H1 (cell line): Measurements from ENCODE around the gene C22orf39. TPM values are rescaled to one million over a fixed set of nuclear protein-coding genes. Genes with fewer than 3 reads are reported as not detected.

Source experiments
- CTCF ChIA-PET: fragments of 300-600 bp; sonication (Branson Sonifier 250); formaldehyde crosslinking; loops from one replicate; lab custom pipeline; 2021; ENCODE audit not compliant: partially characterized antibody; lab: Charles Lee
- POLR2A ChIA-PET: fragments of 300-600 bp; sonication (Branson Sonifier 250); formaldehyde crosslinking; loops from one replicate; lab custom pipeline; 2021; ENCODE audit warnings: inconsistent platforms; ENCODE audit not compliant: partially characterized antibody; lab: Charles Lee
- DNase-seq, 2 experiments: peaks; one replicate each; pipeline versions ENCODE4 v3.0.0 to v3.0.0-alpha.2; 2010 to 2022; ENCODE audit warnings: low spot score in 2 of 2, low read depth in 1 of 2, mixed read lengths in 1 of 2
- FAIRE-seq: peaks from 2 replicates; lab custom pipeline; 2011; peaks lifted over from hg19 to GRCh38; lab: Jason Lieb, UNC
- H2AFZ ChIP-seq: 2 replicates; pipeline ENCODE4 v1.8.1; 2012; ENCODE audit warnings: low read length, inconsistent platforms
- H2AK5ac ChIP-seq: 2 replicates; pipeline ENCODE4 v1.6.1; 2013; ENCODE audit warnings: low read depth, low read length
- H2BK120ac ChIP-seq: replicated peaks from 2 replicates; pipeline ENCODE3; 2013; ENCODE audit warnings: low read depth, low read length, inconsistent platforms
- H2BK12ac ChIP-seq: 2 replicates; pipeline ENCODE4 v1.6.1; 2013; ENCODE audit warnings: low read depth, low read length
- H2BK15ac ChIP-seq: 2 replicates; pipeline ENCODE4 v1.6.1; 2013; ENCODE audit warnings: low read length
- H2BK20ac ChIP-seq: 2 replicates; pipeline ENCODE4 v1.6.1; 2013; ENCODE audit warnings: low read length
- H2BK5ac ChIP-seq: 2 replicates; pipeline ENCODE4 v1.6.1; 2013; ENCODE audit warnings: low read depth, low read length
- H3K14ac ChIP-seq: 2 replicates; pipeline ENCODE4 v1.6.1; 2013; ENCODE audit warnings: inconsistent platforms; ENCODE audit not compliant: insufficient read length
- H3K18ac ChIP-seq: 2 replicates; pipeline ENCODE4 v1.6.1; 2013; ENCODE audit warnings: low read length; ENCODE audit errors: extremely low read depth
- H3K23ac ChIP-seq: 2 replicates; pipeline ENCODE4 v1.6.1; 2013; ENCODE audit warnings: inconsistent platforms; ENCODE audit not compliant: insufficient read length
- H3K23me2 ChIP-seq: 2 replicates; pipeline ENCODE4 v1.6.1; 2013; ENCODE audit warnings: low read depth, low read length
- H3K27ac ChIP-seq: 2 replicates; pipeline ENCODE4 v1.6.1; 2011; ENCODE audit warnings: low read depth, low read length, inconsistent platforms
- H3K27me3 ChIP-seq, 4 experiments: replicated peaks in 1 of 4; 1 replicate in 1 of 4; 2 replicates in 3 of 4; pipeline versions ENCODE4 v1.6.1 to v1.8.1; 2011 to 2013; ENCODE audit warnings: low read length in 3 of 4, mild to moderate bottlenecking in 3 of 4, inconsistent platforms in 2 of 4, mixed read lengths in 2 of 4, moderate library complexity in 1 of 4; ENCODE audit not compliant: control insufficient read depth in 3 of 4, insufficient read depth in 3 of 4; ENCODE audit errors: extremely low read depth in 1 of 4
- H3K36me3 ChIP-seq, 4 experiments: 2 replicates each; pipeline versions ENCODE4 v1.6.1 to v1.8.1; 2011 to 2013; ENCODE audit warnings: mild to moderate bottlenecking in 4 of 4, low read length in 3 of 4, moderate library complexity in 2 of 4, control low read depth in 1 of 4, inconsistent platforms in 1 of 4; ENCODE audit not compliant: insufficient read depth in 4 of 4, control insufficient read depth in 2 of 4
- H3K4ac ChIP-seq: replicated peaks from 2 replicates; pipeline ENCODE3; 2013; ENCODE audit warnings: low read length, low read depth, mixed read lengths, inconsistent platforms; ENCODE audit not compliant: insufficient read length
- H3K4me1 ChIP-seq, 4 experiments: replicated peaks in 1 of 4; 1 replicate in 1 of 4; 2 replicates in 3 of 4; pipeline versions ENCODE4 v1.6.1 to v1.8.1; 2011 to 2013; ENCODE audit warnings: low read length in 3 of 4, inconsistent platforms in 2 of 4, mixed read lengths in 1 of 4; ENCODE audit not compliant: insufficient read depth in 4 of 4, control insufficient read depth in 3 of 4
- H3K4me2 ChIP-seq, 2 experiments: 2 replicates each; pipeline versions ENCODE4 v1.6.1 to v1.8.1; 2011 to 2013; ENCODE audit warnings: low read depth in 2 of 2, low read length in 2 of 2, control low read depth in 1 of 2, inconsistent platforms in 1 of 2, mild to moderate bottlenecking in 1 of 2; ENCODE audit not compliant: insufficient read depth in 1 of 2
- H3K4me3 ChIP-seq, 4 experiments: fragments of 200-600, 300-600 bp in 1 of 4; sonication (generic), shearing (Covaris generic), sonication (Bioruptor Twin) in 1 of 4; 2 replicates each; pipeline versions ENCODE4 v1.5.1 to v1.8.1; 2011 to 2016; ENCODE audit warnings: low read length in 4 of 4, low read depth in 3 of 4, control low read depth in 2 of 4, inconsistent platforms in 2 of 4, mild to moderate bottlenecking in 2 of 4, mixed read lengths in 1 of 4, moderate library complexity in 1 of 4; ENCODE audit not compliant: insufficient read depth in 2 of 4; ENCODE audit errors: extremely low read depth in 1 of 4
- H3K56ac ChIP-seq: replicated peaks from 2 replicates; pipeline ENCODE3; 2013; ENCODE audit warnings: low read depth, mild to moderate bottlenecking, mixed read lengths, low read length, inconsistent platforms; ENCODE audit not compliant: insufficient read length
- H3K79me1 ChIP-seq: 2 replicates; pipeline ENCODE4 v1.6.1; 2013; ENCODE audit warnings: low read depth, low read length, control low read depth
- H3K79me2 ChIP-seq, 2 experiments: 2 replicates each; pipeline versions ENCODE4 v1.6.1 to v1.8.1; 2012 to 2013; ENCODE audit warnings: low read length in 2 of 2, mild to moderate bottlenecking in 2 of 2, inconsistent platforms in 1 of 2; ENCODE audit not compliant: insufficient read depth in 2 of 2, control insufficient read depth in 1 of 2
- H3K9ac ChIP-seq, 4 experiments: replicated peaks in 1 of 4; 1 replicate in 1 of 4; 2 replicates in 3 of 4; pipeline versions ENCODE4 v1.6.1 to v1.8.1; 2011 to 2013; ENCODE audit warnings: low read depth in 3 of 4, low read length in 3 of 4, control low read depth in 2 of 4, mild to moderate bottlenecking in 2 of 4, moderate library complexity in 2 of 4, inconsistent platforms in 1 of 4; ENCODE audit errors: extremely low read depth in 1 of 4
- H3K9me3 ChIP-seq, 2 experiments: 2 replicates each; pipeline versions ENCODE4 v1.6.1 to v1.8.1; 2012 to 2013; ENCODE audit warnings: mild to moderate bottlenecking in 2 of 2, moderate library complexity in 2 of 2, control low read depth in 1 of 2, inconsistent platforms in 1 of 2, low read depth in 1 of 2, low read length in 1 of 2, mixed read lengths in 1 of 2; ENCODE audit not compliant: insufficient read depth in 2 of 2
- H4K20me1 ChIP-seq, 2 experiments: replicated peaks in 1 of 2; 2 replicates each; pipeline versions ENCODE3 to v1.8.1; 2011 to 2013; ENCODE audit warnings: inconsistent platforms in 2 of 2, low read length in 2 of 2, mild to moderate bottlenecking in 1 of 2; ENCODE audit not compliant: insufficient read depth in 2 of 2, control insufficient read depth in 1 of 2
- H4K5ac ChIP-seq: 2 replicates; pipeline ENCODE4 v1.6.1; 2013; ENCODE audit warnings: low read length, low read depth, mixed read lengths, inconsistent platforms; ENCODE audit not compliant: insufficient read length
- H4K8ac ChIP-seq: 2 replicates; pipeline ENCODE4 v1.8.0; 2013; ENCODE audit warnings: mild to moderate bottlenecking, moderate library complexity, low read length, inconsistent platforms; ENCODE audit not compliant: insufficient read depth; ENCODE audit errors: extremely low read depth
- H4K91ac ChIP-seq: replicated peaks from 2 replicates; pipeline ENCODE3; 2013; ENCODE audit warnings: low read length, mixed read lengths, inconsistent platforms; ENCODE audit not compliant: insufficient read length
- RFX5 ChIP-seq: IDR thresholded peaks from 2 replicates; pipeline ENCODE4 v1.6.1; 2011; ENCODE audit warnings: low read depth, low read length, improper control_type of control experiment, borderline replicate concordance
- SP1 ChIP-seq: IDR thresholded peaks from 2 replicates; pipeline ENCODE4 v1.6.1; 2011; ENCODE audit warnings: low read depth, low read length
- WGBS, 2 experiments: shearing (Covaris generic) in 1 of 2; methylation state at CpG; one replicate each; pipeline versions ENCODE4 v1.1.6 to v1.1.7; 2013 to 2015; ENCODE audit warnings: low lambda C conversion rate in 2 of 2, mixed read lengths in 2 of 2, inconsistent platforms in 1 of 2, low coverage in 1 of 2, missing lambda C conversion rate in 1 of 2; ENCODE audit not compliant: insufficient replicate concordance in 2 of 2, insufficient coverage in 1 of 2, insufficient read length in 1 of 2; ENCODE audit errors: extremely low coverage in 1 of 2, missing lambda C conversion rate in 1 of 2; 5-methylcytosine and 5-hydroxymethylcytosine counted together
- polyA plus RNA-seq, 7 experiments: library from polyadenylated mRNA; depleted of rRNA in 3 of 7; stranded (reverse) in 5 of 7; unstranded in 2 of 7; fragments of >200 nt in 5 of 7; fragments of 200-250 nt in 2 of 7; gene quantifications; 1 replicate in 5 of 7; 2 replicates in 1 of 7; 4 replicates in 1 of 7; pipeline versions ENCODE4 v1.2.1 to v1.2.3, GENCODE V29; 2011 to 2013; ENCODE audit warnings: missing spikeins in 2 of 7, mixed read lengths in 2 of 7
- total RNA-seq: library from RNA; stranded (reverse); fragmentation: NEBNext Ultra II Directional; extraction: Animal tissue kit (Norgen Biotek cat#: 25700); gene quantifications from 2 replicates; pipeline ENCODE4 v1.2.1, GENCODE V29; 2021

C22orf39 gene
- total and polyA plus RNA-seq, 2 of the 8 experiments (the other 6 are each of a cell fraction or from before 2014, with no cell fraction given): 22.7 to 27.7 TPM

GRCh38 chr22:19471572-19471971, 24.1 kb upstream of the C22orf39 start:
- ChIA-PET CTCF (interaction anchor here (2.2 to 3.4 kb wide), 2 partner anchors 7 to 158 kb away, joined by 14 to 34 read pairs; no protein-coding TSS in a partner anchor), POLR2A (interaction anchor here (1.1 kb wide), 1 partner anchor 26 kb away, joined by 3 read pairs; no protein-coding TSS in a partner anchor)
- no peak overlapping the region for H4K5ac ChIP-seq
- H3K18ac ChIP-seq: no peak overlapping the region
- no peaks in the 10 kb centered on the region for H3K9me3 ChIP-seq
- no peak overlapping the region for H2BK15ac ChIP-seq
- TF ChIP-seq RFX5 (no peak), SP1 (no peak)
- TF ChIP-seq, all 59 proteins: peak for 0
- FAIRE-seq: no peak
- H3K36me3 ChIP-seq: peaks cover 32 to 53% (median 42%) of the 10 kb centered on the region in 4 experiments; a peak in 7 of 8 replicates
- H3K27me3 ChIP-seq: no peaks in the 10 kb centered on the region
- H3K14ac ChIP-seq: no peak overlapping the region
- peaks cover 4 to 28% of the 10 kb centered on the region in 2 experiments for H4K20me1 ChIP-seq
- H4K91ac ChIP-seq: no peak overlapping the region
- no peak overlapping the region for H3K4ac ChIP-seq
- no peaks in the 10 kb centered on the region for H3K4me1 ChIP-seq
- H3K4me3 ChIP-seq: no peak overlapping the region
- DNase-seq: no peak
- no peak overlapping the region for H2BK12ac ChIP-seq
- no peak overlapping the region for H3K4me2 ChIP-seq
- no peak overlapping the region for H2AFZ ChIP-seq
- H3K27ac ChIP-seq: no peak overlapping the region
- H4K8ac ChIP-seq: no peak overlapping the region
- no peak overlapping the region for H2BK5ac ChIP-seq
- 88% methylated on average over 11 of the region's 11 CpGs; no CpG with 5 or more reads in 1 of the 2 experiments for WGBS, 2 experiments
- no peak overlapping the region for H2AK5ac ChIP-seq
- no peak overlapping the region for H3K23ac ChIP-seq
- H3K23me2 ChIP-seq: no peaks in the 10 kb centered on the region
- H3K79me1 ChIP-seq: peaks cover 7% of the 10 kb centered on the region
- H3K56ac ChIP-seq: no peak overlapping the region
- peaks cover 0 to 18% of the 10 kb centered on the region in 2 experiments; a peak in 2 of 4 replicates for H3K79me2 ChIP-seq
- no peak overlapping the region for H2BK120ac ChIP-seq
- H2BK20ac ChIP-seq: no peak overlapping the region
- no peak overlapping the region for H3K9ac ChIP-seq
